ACHN (cell line): ENCODE results near the gene TMEM200A.

Experiments
- DNase-seq: peaks from one replicate; pipeline ENCODE4 v3.0.0-alpha.2; 2015
- in situ Hi-C: cut with HindIII; loops from 2 replicates; pipeline ENCODE4 v1.10.0; 2017; ENCODE audit warnings: low sequenced_read_pairs, low pct_ligation_motif_present, low pct_unique_long_range_greater_than_20kb

The TMEM200A gene

DNA sequence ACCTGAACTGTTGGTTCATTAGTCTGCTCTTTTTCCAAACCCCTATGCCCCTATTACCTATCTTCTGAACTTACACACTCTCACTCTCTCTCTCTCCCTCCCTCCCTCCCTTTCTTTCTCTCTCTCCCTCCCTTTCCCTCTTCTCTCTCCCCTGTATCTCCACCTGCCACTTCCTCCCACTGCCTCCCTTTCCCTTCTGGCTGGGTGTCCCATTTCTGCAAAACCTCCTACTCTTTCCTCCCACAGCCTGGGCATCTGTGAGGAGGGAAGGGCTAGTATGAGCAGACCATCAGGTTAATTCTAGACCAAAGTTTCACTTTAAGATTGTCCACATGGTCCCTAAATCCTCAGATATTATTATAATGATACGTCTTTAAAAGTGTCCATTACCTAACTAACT is 95.1 kb downstream of the TMEM200A start:
- in situ Hi-C loops: no loop called here
- no peak for DNase-seq

DNA sequence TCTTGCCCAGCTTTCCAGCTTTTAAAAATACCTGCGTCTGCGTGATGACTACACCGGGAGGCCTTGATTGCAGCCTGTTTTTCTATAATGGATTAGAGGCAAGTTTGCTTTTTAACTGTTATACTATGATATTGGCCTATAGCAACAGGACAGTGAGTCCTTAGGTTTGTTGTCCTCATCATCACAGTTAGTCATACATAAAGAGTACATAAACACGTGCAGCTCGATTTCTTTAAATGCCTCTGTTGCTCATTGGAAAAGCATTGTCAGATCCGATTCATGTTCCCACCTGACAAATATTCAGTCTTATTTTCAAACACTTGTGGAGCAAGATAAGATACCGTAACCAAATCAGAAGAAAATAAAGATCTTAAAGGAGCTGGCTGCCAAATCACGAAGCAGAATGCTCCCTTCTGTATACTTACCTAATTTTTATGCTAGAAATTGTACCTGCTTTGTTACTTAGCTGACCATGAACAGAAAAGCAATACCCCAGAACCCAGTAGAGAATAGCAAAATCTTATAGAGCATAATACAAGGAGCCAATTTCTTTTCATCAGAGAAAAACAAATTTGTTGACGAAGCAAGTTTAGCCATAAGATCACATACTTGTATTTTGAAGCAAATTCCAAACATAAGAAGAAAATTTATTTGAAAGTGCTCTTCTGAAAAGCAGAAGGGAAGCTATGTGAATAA is 100.4 kb downstream of the TMEM200A start:
- DNase-seq: no peak
- in situ Hi-C loops: no loop called here

DNA sequence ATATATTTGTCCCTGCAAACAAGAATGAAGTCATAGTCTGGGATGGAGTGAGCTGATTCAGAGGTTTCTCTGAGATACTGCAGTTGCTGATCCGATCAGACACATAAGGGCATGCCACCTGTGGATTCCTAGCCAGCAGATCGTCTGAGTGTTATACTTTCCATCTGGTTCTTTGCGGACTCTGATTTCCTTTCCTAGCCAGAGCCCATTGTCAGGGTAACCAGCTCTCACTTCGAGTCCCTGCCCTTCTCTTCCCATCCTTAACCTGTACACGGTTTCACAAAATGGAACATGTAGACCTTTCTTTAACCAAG is 100.9 kb downstream of the TMEM200A start:
- in situ Hi-C loops: no loop called here
- DNase-seq: no peak

DNA sequence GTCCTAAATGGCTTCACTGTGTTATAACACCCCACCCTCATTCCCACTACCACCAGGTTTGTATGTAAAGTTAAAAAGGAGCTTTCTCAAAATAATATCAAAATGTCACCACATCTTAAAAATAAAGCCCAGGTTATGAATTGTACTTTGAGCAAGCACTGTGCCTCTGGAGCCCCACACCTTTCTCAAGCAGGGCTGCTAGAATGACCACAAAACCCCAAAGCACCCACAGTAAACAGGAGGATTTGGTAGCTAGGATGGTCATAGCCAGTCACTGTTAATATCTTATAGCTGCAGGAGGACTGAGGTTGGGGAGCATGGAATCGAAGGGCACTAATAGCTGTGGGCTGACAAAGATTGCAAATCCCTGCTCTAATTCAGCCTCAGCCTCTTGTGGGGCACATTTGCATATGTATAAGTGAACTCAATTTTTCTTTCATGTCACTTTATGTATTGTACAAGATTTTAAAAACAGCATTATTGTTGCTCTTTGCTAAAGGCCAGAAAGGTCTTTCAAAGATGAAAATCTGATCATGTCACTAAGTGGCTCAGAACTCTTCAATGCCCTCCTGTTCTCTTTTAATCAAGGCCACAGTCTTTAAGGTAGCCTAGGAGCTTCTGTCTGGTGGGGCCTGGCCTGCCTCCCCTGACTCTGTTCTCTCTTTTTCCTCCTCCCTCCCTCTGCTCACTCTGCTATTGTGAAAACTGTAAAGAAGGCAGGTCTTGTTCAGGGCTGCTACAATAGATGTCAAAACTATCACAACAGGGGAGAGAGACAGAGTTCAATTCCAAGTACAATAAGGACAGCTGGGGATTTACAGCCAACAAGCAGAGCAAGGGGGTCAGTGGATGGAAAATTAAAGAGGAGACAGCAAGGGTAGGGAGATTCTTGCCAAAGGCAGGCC is 101.6 kb downstream of the TMEM200A start:
- DNase-seq: no peak
- in situ Hi-C loops: no loop called here

DNA sequence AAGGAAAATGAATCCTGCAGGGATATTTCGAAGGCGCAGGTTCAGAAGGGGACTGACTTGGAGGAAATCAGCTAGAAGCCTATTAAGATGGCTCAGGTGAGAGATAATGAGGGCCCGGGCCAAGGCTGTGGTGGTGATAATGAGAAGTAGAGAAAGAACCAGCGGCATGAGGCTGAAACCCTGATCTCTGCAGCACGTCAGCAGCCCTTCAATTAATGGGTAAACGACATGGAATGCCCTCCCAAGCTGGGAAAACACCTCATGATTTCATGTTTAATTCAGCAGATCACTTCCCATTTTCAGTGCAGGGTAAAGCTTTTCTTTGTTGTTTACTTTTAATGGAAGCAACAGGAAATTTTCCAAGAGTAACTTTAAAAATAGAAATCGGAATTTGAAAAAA is 104.9 kb downstream of the TMEM200A start:
- in situ Hi-C loops: no loop called here

DNA sequence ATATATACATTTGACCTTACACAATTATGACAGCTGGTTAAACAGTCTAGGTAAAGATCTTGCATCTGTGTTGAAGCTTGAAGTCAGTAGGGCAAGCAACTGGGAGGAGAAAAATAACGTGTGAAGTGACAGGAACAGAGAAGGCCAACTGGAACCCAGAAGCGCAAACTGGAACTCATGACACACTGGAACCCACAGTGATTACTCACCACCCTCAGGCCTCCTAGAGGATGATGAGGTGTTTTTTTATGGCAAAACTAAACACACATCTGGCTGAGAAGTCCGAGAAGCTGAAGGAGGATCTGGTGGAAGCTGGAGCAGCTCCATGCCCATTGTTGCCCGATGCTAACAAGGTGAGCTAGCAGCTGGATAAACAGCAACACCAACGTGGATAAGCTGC is 108.1 kb downstream of the TMEM200A start:
- in situ Hi-C loops: no loop called here
- no peak for DNase-seq

More for the DNA sequence above, 104.9 kb downstream of the TMEM200A start:
- no peak for DNase-seq

DNA sequence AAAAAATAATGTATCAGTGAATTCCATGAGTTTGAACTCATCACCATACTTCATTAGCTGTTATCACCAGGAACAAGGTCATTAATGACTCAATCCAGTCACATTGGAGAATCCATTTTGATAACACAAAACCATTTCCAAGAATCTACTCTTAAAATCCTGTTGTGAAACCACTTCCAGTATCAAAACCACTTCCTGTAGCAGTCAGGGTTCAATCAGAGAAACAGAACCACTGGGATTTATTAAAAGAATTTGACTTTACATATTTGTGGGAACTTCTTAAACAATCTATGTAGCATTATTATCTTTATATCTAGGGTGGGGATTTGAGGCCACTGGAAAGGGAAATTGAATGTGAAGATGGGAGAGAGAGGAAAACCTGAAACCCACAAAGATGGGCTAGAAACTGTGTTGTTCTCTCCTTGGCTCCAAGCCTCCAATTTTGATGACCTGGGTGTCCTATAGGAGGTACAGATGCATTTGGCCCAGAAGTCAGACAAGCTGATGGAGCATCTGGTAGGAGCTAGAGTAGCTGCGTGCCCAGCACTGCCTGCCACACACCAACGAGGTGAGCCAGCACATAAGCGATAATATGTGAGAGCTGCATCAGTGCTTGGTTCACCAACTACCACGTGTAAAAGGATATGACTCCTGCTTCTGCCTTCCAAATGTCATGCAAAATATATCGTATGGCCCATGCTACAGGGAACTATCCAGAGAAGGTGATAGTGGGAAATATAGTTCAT is 117.0 kb downstream of the TMEM200A start:
- in situ Hi-C loops: no loop called here
- no peak for DNase-seq

DNA sequence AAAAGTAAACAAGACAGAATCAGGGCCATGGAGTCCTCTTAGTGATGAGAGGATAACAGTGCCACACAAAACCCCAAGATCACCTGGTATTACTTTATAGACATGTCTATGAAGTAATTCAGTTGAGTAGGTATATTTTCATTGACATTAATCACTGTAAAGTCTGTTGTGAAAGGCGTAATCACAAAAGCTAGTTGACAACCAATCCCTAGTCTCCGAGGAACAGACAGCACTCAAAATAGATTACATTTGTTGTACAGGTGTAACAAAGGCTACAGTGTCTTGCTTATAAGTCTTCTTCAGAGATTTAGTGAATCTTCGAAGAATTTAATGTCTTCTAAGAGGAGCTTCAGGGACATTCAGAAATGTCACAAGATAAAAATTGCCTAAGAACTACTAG is 120.1 kb downstream of the TMEM200A start:
- no peak for DNase-seq
- in situ Hi-C loops: no loop called here

DNA sequence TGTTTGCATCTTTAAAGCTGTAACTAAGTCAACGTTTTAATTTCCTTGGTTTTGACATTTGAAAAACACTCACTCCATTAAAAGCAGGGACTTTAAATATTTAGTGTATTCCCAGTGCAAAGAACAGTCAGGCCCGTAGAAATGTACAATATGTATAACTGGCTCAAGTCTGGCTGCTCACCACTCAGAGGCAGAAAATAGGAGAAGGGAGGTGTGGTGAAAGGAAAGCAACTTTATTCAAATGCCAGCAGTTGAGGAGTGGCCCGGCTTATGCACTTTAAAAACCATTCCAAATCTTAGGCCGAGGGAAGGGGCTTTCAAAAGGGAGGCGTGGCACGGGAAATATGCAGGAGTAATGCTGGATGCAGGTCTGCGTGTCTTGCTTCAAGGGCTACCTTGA is 120.6 kb downstream of the TMEM200A start:
- in situ Hi-C loops: no loop called here
- no peak for DNase-seq

DNA sequence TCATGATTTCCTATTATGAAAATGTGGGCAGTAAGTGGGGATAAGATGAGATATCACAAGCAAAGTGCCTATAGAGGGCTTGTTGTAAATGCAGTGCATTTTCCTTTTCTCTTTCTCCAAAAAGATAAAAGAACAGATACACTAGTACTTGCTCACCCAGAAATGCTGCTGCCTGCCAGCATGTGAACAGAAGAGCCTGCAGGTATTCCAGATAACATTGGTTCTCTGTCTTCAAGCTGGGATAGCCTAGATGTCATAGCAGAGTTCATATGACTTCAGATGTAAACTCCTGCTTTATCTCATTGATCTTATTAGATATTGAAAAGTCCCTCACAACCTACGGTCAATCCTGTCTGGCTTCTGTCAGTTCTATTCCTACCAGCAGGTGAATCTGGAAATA is 123.7 kb downstream of the TMEM200A start:
- in situ Hi-C loops: no loop called here
- DNase-seq: no peak
